GF-D8 (cell line): ENCODE measurements around the gene ABCA13.

Experiments used
- DNase-seq: peaks from one replicate; lab custom pipeline; 2025; lab: John Stamatoyannopoulos, UW

The ABCA13 gene

DNA sequence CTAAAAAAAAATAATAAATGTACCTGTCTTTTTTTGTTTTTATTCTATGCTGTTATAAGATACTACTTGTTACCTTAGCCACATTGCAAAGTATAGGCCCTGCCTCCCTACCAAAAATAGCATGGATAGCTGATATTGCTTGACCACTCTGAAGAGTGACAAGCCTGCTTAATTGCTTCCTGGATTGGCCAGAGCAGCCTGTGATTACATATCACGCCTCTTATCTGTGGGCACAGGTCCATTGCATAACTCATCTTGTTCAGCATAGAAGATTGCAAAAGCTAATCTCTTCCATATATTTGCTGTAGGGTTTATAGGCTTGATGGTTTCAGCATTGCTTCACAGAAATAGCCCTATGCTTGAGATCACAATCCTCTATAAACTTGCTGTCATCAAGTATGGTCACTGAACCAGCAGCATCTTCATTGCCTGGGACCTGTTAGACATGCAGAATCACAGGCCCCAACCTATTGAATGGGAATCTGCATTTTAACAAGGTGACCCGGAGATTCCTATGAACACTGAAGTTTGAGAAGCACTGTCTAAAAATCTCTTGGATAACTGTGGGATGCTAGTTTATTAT, 472.3 kb downstream of the ABCA13 start:
- peak; percentile 82 for DNase-seq

- no peak for DNase-seq
Observed at GRCh38 chr7:48658138-48658537, 486.9 kb downstream of the ABCA13 start.

DNA sequence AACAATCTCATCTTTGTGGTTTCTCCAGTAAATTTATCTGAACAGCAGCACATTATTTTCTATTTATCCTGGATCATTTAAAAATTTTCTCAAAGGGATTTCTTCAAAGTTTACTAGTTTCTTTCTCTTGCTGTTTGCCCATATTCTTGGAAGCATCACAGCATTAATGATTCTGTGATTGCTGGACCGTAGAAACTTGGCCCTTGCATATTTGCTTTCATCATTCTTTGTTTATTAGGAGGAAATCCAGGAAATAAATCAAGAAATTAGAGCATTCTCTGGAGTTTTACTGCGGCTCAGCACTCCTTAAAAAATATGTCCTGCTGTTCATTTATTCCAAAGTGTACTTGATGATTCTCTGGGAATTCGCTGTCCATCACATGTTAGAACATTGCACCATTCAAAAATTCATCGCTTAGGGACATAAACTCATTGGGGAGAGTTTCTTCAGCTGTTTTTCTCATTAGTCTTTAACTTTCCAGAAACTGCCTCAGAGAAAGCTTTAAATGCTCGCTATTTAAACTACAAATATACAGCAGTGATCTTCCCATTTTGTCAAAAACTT, 489.1 kb downstream of the ABCA13 start:
- no peak for DNase-seq

GRCh38 chr7:48664241-48664640, 493.0 kb downstream of the ABCA13 start:
- DNase-seq = no peak

GRCh38 chr7:48665353-48666135, 494.3 kb downstream of the ABCA13 start:
- no peak for DNase-seq

DNA sequence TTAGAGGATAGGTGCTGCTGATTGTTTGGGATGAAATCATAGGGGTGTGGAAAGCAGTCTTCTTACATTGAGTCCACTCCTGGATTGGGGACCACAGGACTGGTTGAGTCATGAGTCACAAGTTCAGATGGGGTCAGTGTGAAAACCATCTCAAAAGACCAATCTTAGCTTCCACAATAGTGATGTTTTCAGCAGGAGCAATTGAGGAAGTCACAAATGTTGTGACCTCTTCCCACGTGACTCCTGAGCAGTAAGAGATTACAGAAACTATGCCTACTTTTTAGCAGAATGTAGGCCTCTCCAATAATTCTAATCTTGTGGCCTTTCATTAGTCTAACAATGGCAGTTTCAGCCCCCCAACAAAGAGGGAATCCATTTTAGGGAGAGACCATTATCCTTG, 496.1 kb downstream of the ABCA13 start:
- no peak for DNase-seq

DNA sequence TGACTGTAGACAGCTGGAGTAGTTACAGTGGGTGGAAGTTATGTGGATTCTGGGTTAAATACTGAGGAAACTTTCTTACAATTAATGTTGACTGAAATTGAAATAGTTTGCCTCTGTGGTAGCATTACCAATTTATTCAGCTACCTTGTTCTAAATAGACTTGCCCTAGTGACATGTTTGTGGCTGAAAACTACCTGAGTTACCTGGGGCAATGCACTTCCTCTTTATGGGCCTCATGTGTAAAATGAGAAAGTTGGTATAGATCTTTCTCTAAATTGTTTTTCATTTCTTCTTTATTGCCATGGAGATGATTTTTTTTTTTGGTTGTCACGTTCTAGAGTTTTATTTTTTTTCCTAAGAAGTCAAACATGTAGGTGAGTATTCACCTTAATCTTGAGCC, 500.4 kb downstream of the ABCA13 start:
- no peak for DNase-seq

GRCh38 chr7:48681006-48681405, 509.7 kb downstream of the ABCA13 start:
- DNase-seq = no peak

- DNase-seq = no peak
Observed at GRCh38 chr7:48691788-48692187, 520.5 kb downstream of the ABCA13 start.
